ENCODE data around the gene PTPRG. TPM values are rescaled to one million over a fixed set of nuclear protein-coding genes. Genes with fewer than 3 reads are reported as not detected.

PTPRG gene
- total RNA-seq, 1 donor, result 148 TPM

GRCh38 chr3:61915296-61915695, 353.9 kb downstream of the PTPRG start:
- Histone ChIP-seq H3K4me1 (ENCODE audit: insufficient read depth, low read length) (no peaks in the 10 kb centered on the region), H4K20me1 (ENCODE audit: insufficient read depth, low read length) (peaks cover 7% of the 10 kb centered on the region), H3K9me3 (ENCODE audit: low read depth, low read length) (no peaks in the 10 kb centered on the region), H2AFZ (ENCODE audit: low read length) (no peak overlapping the region), H3K36me3 (ENCODE audit: insufficient read depth, low read length) (no peaks in the 10 kb centered on the region), H3K4me2 (ENCODE audit: insufficient read depth, low read length) (no peak overlapping the region), H3K27ac (ENCODE audit: low read depth, low read length) (no peak overlapping the region), H3K4me3 (ENCODE audit: insufficient read depth, low read length) (no peak overlapping the region), H3K79me2 (ENCODE audit: insufficient read depth, low read length) (peaks cover 3% of the 10 kb centered on the region), H3K27me3 (ENCODE audit: insufficient read depth, low read length) (no peaks in the 10 kb centered on the region)
- DNase-seq (ENCODE audit: insufficient read length, low spot score, missing footprints), result no peak
- TF ChIP-seq, protein P1, sequence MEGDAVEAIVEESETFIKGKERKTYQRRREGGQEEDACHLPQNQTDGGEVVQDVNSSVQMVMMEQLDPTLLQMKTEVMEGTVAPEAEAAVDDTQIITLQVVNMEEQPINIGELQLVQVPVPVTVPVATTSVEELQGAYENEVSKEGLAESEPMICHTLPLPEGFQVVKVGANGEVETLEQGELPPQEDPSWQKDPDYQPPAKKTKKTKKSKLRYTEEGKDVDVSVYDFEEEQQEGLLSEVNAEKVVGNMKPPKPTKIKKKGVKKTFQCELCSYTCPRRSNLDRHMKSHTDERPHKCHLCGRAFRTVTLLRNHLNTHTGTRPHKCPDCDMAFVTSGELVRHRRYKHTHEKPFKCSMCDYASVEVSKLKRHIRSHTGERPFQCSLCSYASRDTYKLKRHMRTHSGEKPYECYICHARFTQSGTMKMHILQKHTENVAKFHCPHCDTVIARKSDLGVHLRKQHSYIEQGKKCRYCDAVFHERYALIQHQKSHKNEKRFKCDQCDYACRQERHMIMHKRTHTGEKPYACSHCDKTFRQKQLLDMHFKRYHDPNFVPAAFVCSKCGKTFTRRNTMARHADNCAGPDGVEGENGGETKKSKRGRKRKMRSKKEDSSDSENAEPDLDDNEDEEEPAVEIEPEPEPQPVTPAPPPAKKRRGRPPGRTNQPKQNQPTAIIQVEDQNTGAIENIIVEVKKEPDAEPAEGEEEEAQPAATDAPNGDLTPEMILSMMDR (IDR thresholded peaks at IDR 0.05; ENCODE audit: extremely low read depth, low read depth, low read length), result no peak

- no peak overlapping the region for H3K27ac ChIP-seq (ENCODE audit: low read depth, low read length)
- peaks cover 2% of the 10 kb centered on the region for H3K79me2 ChIP-seq (ENCODE audit: insufficient read depth, low read length)
- no peaks in the 10 kb centered on the region for H3K36me3 ChIP-seq (ENCODE audit: insufficient read depth, low read length)
- H3K9me3 ChIP-seq (ENCODE audit: low read depth, low read length), result no peaks in the 10 kb centered on the region
- no peak overlapping the region for H3K4me2 ChIP-seq (ENCODE audit: insufficient read depth, low read length)
- peaks cover 7% of the 10 kb centered on the region for H4K20me1 ChIP-seq (ENCODE audit: insufficient read depth, low read length)
- no peak overlapping the region for H2AFZ ChIP-seq (ENCODE audit: low read length)
- no peaks in the 10 kb centered on the region for H3K27me3 ChIP-seq (ENCODE audit: insufficient read depth, low read length)
- DNase-seq (ENCODE audit: insufficient read length, low spot score, missing footprints), result no peak
- H3K4me3 ChIP-seq (ENCODE audit: insufficient read depth, low read length), result no peak overlapping the region
- TF ChIP-seq, protein P1 (IDR thresholded peaks at IDR 0.05; ENCODE audit: extremely low read depth, low read depth, low read length), result no peak
- no peaks in the 10 kb centered on the region for H3K4me1 ChIP-seq (ENCODE audit: insufficient read depth, low read length)
Observed at GRCh38 chr3:61919371-61919770, 358.0 kb downstream of the PTPRG start.

- peaks cover 7% of the 10 kb centered on the region for H3K4me1 ChIP-seq (ENCODE audit: insufficient read depth, low read length)
- H4K20me1 ChIP-seq (ENCODE audit: insufficient read depth, low read length), result peaks cover 7% of the 10 kb centered on the region
- no peaks in the 10 kb centered on the region for H3K36me3 ChIP-seq (ENCODE audit: insufficient read depth, low read length)
- H3K9me3 ChIP-seq (ENCODE audit: low read depth, low read length), result no peaks in the 10 kb centered on the region
- no peak overlapping the region for H2AFZ ChIP-seq (ENCODE audit: low read length)
- peaks cover 7% of the 10 kb centered on the region for H3K79me2 ChIP-seq (ENCODE audit: insufficient read depth, low read length)
- no peak overlapping the region for H3K4me3 ChIP-seq (ENCODE audit: insufficient read depth, low read length)
- DNase-seq (ENCODE audit: insufficient read length, low spot score, missing footprints), result no peak
- H3K4me2 ChIP-seq (ENCODE audit: insufficient read depth, low read length), result no peak overlapping the region
- TF ChIP-seq, protein P1 (IDR thresholded peaks at IDR 0.05; ENCODE audit: extremely low read depth, low read depth, low read length), result no peak
- no peaks in the 10 kb centered on the region for H3K27me3 ChIP-seq (ENCODE audit: insufficient read depth, low read length)
- no peak overlapping the region for H3K27ac ChIP-seq (ENCODE audit: low read depth, low read length)
Observed at GRCh38 chr3:61922118-61922517, 360.7 kb downstream of the PTPRG start.

- Histone ChIP-seq H3K79me2 (ENCODE audit: insufficient read depth, low read length) (peaks cover 7% of the 10 kb centered on the region), H3K27ac (ENCODE audit: low read depth, low read length) (no peak overlapping the region), H3K4me3 (ENCODE audit: insufficient read depth, low read length) (no peak overlapping the region), H3K27me3 (ENCODE audit: insufficient read depth, low read length) (no peaks in the 10 kb centered on the region), H3K9me3 (ENCODE audit: low read depth, low read length) (no peaks in the 10 kb centered on the region), H4K20me1 (ENCODE audit: insufficient read depth, low read length) (peaks cover 3% of the 10 kb centered on the region), H3K36me3 (ENCODE audit: insufficient read depth, low read length) (no peaks in the 10 kb centered on the region), H3K4me1 (ENCODE audit: insufficient read depth, low read length) (peaks cover 22% of the 10 kb centered on the region), H3K4me2 (ENCODE audit: insufficient read depth, low read length) (no peak overlapping the region), H2AFZ (ENCODE audit: low read length) (no peak overlapping the region)
- no peak for DNase-seq (ENCODE audit: insufficient read length, low spot score, missing footprints)
- TF ChIP-seq, protein P1 (IDR thresholded peaks at IDR 0.05; ENCODE audit: extremely low read depth, low read depth, low read length), result no peak
Observed at GRCh38 chr3:61924090-61924735, 362.8 kb downstream of the PTPRG start.

Measured in osteoblast (primary cell).